OCI-LY1 (cell line): Measurements from ENCODE around the gene HPCAL1.

ENCODE experiments used
- H2AFZ ChIP-seq: fragments of 200-600 bp; sonication (generic), shearing (Covaris generic); 2 replicates; pipeline ENCODE4 v1.6.0; 2014; ENCODE audit warnings: antibody characterized with exemption, mild to moderate bottlenecking, low read length
- H3F3A ChIP-seq: fragments of 200-600 bp; sonication (generic), shearing (Covaris generic); 2 replicates; pipeline ENCODE4 v1.6.0; 2014; ENCODE audit warnings: mild to moderate bottlenecking, antibody characterized with exemption, low read length, moderate library complexity; ENCODE audit not compliant: insufficient read depth
- H3K27ac ChIP-seq: fragments of 200-600 bp; sonication (generic); 2 replicates; pipeline ENCODE4 v1.5.1; 2014; ENCODE audit warnings: low read length, mixed run types, mild to moderate bottlenecking, low read depth; ENCODE audit not compliant: poor library complexity, severe bottlenecking
- H3K27me3 ChIP-seq: fragments of 200-600 bp; sonication (generic); 2 replicates; pipeline ENCODE4 v1.6.0; 2014; ENCODE audit warnings: antibody characterized with exemption, mild to moderate bottlenecking, low read length, moderate library complexity; ENCODE audit not compliant: insufficient read depth
- H3K36me3 ChIP-seq: fragments of 200-600 bp; sonication (generic); 2 replicates; pipeline ENCODE4 v1.6.1; 2014; ENCODE audit warnings: mild to moderate bottlenecking, antibody characterized with exemption, low read length, moderate library complexity, mixed read lengths; ENCODE audit not compliant: insufficient read depth
- H3K4me1 ChIP-seq: fragments of 200-600 bp; sonication (generic); 2 replicates; pipeline ENCODE4 v1.5.1; 2014; ENCODE audit warnings: mild to moderate bottlenecking, low read length, moderate library complexity; ENCODE audit not compliant: insufficient read depth, severe bottlenecking
- H3K4me2 ChIP-seq: fragments of 200-600 bp; sonication (generic), shearing (Covaris generic); 2 replicates; pipeline ENCODE4 v1.6.1; 2014; ENCODE audit warnings: low read length
- H3K4me3 ChIP-seq: fragments of 200-600 bp; sonication (generic); 2 replicates; pipeline ENCODE4 v1.5.1; 2014; ENCODE audit warnings: low read length, low read depth, mild to moderate bottlenecking, mixed read lengths; ENCODE audit not compliant: poor library complexity, severe bottlenecking
- H3K79me2 ChIP-seq: fragments of 200-600 bp; shearing (Covaris generic); 2 replicates; pipeline ENCODE4 v1.6.1; 2016; ENCODE audit warnings: mixed run types, low read length, mixed read lengths; ENCODE audit not compliant: insufficient read depth
- H3K9ac ChIP-seq: fragments of 200-600 bp; sonication (generic), shearing (Covaris generic); 2 replicates; pipeline ENCODE4 v1.6.1; 2014; ENCODE audit warnings: mild to moderate bottlenecking, low read length, mixed read lengths
- H3K9me2 ChIP-seq: fragments of 200-600 bp; sonication (generic), shearing (Covaris generic); 2 replicates; pipeline ENCODE4 v1.6.1; 2014; ENCODE audit warnings: low read depth, mild to moderate bottlenecking, low read length, mixed read lengths
- H3K9me3 ChIP-seq: fragments of 200-600 bp; shearing (Covaris generic); 2 replicates; pipeline ENCODE4 v1.6.1; 2014; ENCODE audit warnings: low read length, mixed read lengths
- H4K20me1 ChIP-seq: fragments of 200-600 bp; sonication (generic), shearing (Covaris generic); 2 replicates; pipeline ENCODE4 v1.6.0; 2016; ENCODE audit warnings: mild to moderate bottlenecking, low read length; ENCODE audit not compliant: insufficient read depth
- CTCF ChIP-seq: fragments of 200-600 bp; sonication (generic), shearing (Covaris generic); IDR thresholded peaks from 2 replicates; pipeline ENCODE4 v1.5.1; 2017; ENCODE audit warnings: mild to moderate bottlenecking, antibody characterized with exemption, low read length, moderate library complexity, mixed read lengths
- EZH2 ChIP-seq: fragments of 200-600 bp; sonication (generic), shearing (Covaris generic); IDR thresholded peaks from 2 replicates; pipeline ENCODE4 v1.8.0; 2017; ENCODE audit warnings: borderline replicate concordance, mixed run types, mild to moderate bottlenecking, antibody characterized with exemption, low read length, moderate library complexity, mixed read lengths

The HPCAL1 gene

GRCh38 chr2:10357193-10358169, 54.8 kb downstream of the HPCAL1 start:
- Histone ChIP-seq H3K9ac (no peak overlapping the region), H3K9me2 (no peaks in the 10 kb centered on the region), H3F3A (no peaks in the 10 kb centered on the region), H3K9me3 (no peaks in the 10 kb centered on the region), H3K4me2 (no peak overlapping the region), H3K27me3 (peaks cover 9% of the 10 kb centered on the region; the same call in 1 of the 2 replicates), H2AFZ (no peak overlapping the region), H4K20me1 (no peaks in the 10 kb centered on the region), H3K27ac (no peak overlapping the region), H3K79me2 (no peaks in the 10 kb centered on the region), H3K4me3 (no peak overlapping the region), H3K36me3 (no peaks in the 10 kb centered on the region), H3K4me1 (no peaks in the 10 kb centered on the region)
- no peak for TF ChIP-seq CTCF

GRCh38 chr2:10359246-10359645, 56.5 kb downstream of the HPCAL1 start:
- Histone ChIP-seq H3K79me2 (no peaks in the 10 kb centered on the region), H3K4me2 (no peak overlapping the region), H3K9me3 (no peaks in the 10 kb centered on the region), H3K9me2 (no peaks in the 10 kb centered on the region), H3K36me3 (no peaks in the 10 kb centered on the region), H3K4me3 (no peak overlapping the region), H3K4me1 (no peaks in the 10 kb centered on the region), H3K27me3 (peaks cover 12% of the 10 kb centered on the region; the same call in 1 of the 2 replicates), H2AFZ (no peak overlapping the region), H3F3A (no peaks in the 10 kb centered on the region), H3K9ac (no peak overlapping the region), H3K27ac (no peak overlapping the region), H4K20me1 (no peaks in the 10 kb centered on the region)
- TF ChIP-seq EZH2, result no peak
- TF ChIP-seq CTCF, result no peak

GRCh38 chr2:10359731-10360329, 57.1 kb downstream of the HPCAL1 start:
- no peak for TF ChIP-seq EZH2
- TF ChIP-seq CTCF, result no peak
- no peaks in the 10 kb centered on the region for H3K4me1 ChIP-seq
- no peaks in the 10 kb centered on the region for H3F3A ChIP-seq
- peaks cover 12% of the 10 kb centered on the region; the same call in 1 of the 2 replicates for H3K27me3 ChIP-seq
- no peak overlapping the region for H3K4me2 ChIP-seq
- no peak overlapping the region for H3K4me3 ChIP-seq
- no peak overlapping the region for H3K9ac ChIP-seq
- H4K20me1 ChIP-seq, result no peaks in the 10 kb centered on the region
- H2AFZ ChIP-seq, result no peak overlapping the region
- H3K9me2 ChIP-seq, result no peaks in the 10 kb centered on the region
- H3K36me3 ChIP-seq, result no peaks in the 10 kb centered on the region
- no peaks in the 10 kb centered on the region for H3K79me2 ChIP-seq
- H3K9me3 ChIP-seq, result no peaks in the 10 kb centered on the region
- H3K27ac ChIP-seq, result no peak overlapping the region
